Measurements from ENCODE around the gene ASB1.

GRCh38 chr2:238498691-238499295 lies 72.1 kb downstream of the ASB1 start:
- TF ChIP-seq POLR2A (IDR thresholded peaks at IDR 0.05) (no peak), CTCF (IDR thresholded peaks at IDR 0.05) (no peak), EP300 (IDR thresholded peaks at IDR 0.05) (no peak), POLR2AphosphoS5 (IDR thresholded peaks at IDR 0.05) (no peak)
